Fibroblast of lung (primary cell): ENCODE measurements around the gene STX8. TPM values are rescaled to one million over a fixed set of nuclear protein-coding genes. Genes with fewer than 3 reads are reported as not detected.

Experiments
- DNase-seq, 2 donors: peaks; one replicate each; pipeline versions ENCODE4 v3.0.0 to v3.0.0-alpha.2; 2010; ENCODE audit warnings: low read depth in 2 of 2
- H2AFZ ChIP-seq: 2 replicates; pipeline ENCODE4 v1.5.1; 2012; ENCODE audit warnings: low read length, control low read depth, inconsistent platforms
- H3K27ac ChIP-seq: 2 replicates; pipeline ENCODE4 v1.5.1; 2011; ENCODE audit warnings: low read length, control low read depth; ENCODE audit not compliant: insufficient read depth
- H3K27me3 ChIP-seq: 2 replicates; pipeline ENCODE4 v1.5.1; 2011; ENCODE audit warnings: mild to moderate bottlenecking, low read length; ENCODE audit not compliant: control insufficient read depth, insufficient read depth
- H3K36me3 ChIP-seq: 2 replicates; pipeline ENCODE4 v1.5.1; 2011; ENCODE audit warnings: low read length; ENCODE audit not compliant: control insufficient read depth, insufficient read depth
- H3K4me1 ChIP-seq: 2 replicates; pipeline ENCODE4 v1.5.1; 2011; ENCODE audit warnings: low read length; ENCODE audit not compliant: control insufficient read depth, insufficient read depth; ENCODE audit errors: extremely low read depth
- H3K4me2 ChIP-seq: 2 replicates; pipeline ENCODE4 v1.5.1; 2011; ENCODE audit warnings: low read length, control low read depth; ENCODE audit not compliant: insufficient read depth; ENCODE audit errors: extremely low read depth
- H3K4me3 ChIP-seq, 4 experiments: fragments of 200-600 bp in 1 of 4; sonication (generic) in 1 of 4; replicated peaks in 1 of 4; 2 replicates each; pipeline ENCODE4 v1.5.1; 2011 to 2016; ENCODE audit warnings: low read length in 4 of 4, low read depth in 3 of 4, mild to moderate bottlenecking in 3 of 4, control low read depth in 2 of 4, inconsistent platforms in 1 of 4, mixed read lengths in 1 of 4; ENCODE audit not compliant: insufficient read depth in 1 of 4; ENCODE audit errors: control extremely low read depth in 1 of 4
- H3K79me2 ChIP-seq: 2 replicates; pipeline ENCODE4 v1.5.1; 2012; ENCODE audit warnings: mild to moderate bottlenecking, low read length, inconsistent platforms; ENCODE audit not compliant: control insufficient read depth, insufficient read depth
- H3K9ac ChIP-seq: 2 replicates; pipeline ENCODE4 v1.5.1; 2011; ENCODE audit warnings: mild to moderate bottlenecking, low read length, control low read depth; ENCODE audit not compliant: insufficient read depth
- H3K9me3 ChIP-seq: 2 replicates; pipeline ENCODE4 v1.5.1; 2012; ENCODE audit warnings: low read depth, low read length; ENCODE audit not compliant: control insufficient read depth, insufficient read depth
- H4K20me1 ChIP-seq: 2 replicates; pipeline ENCODE4 v1.5.1; 2011; ENCODE audit warnings: low read length; ENCODE audit not compliant: control insufficient read depth, insufficient read depth; ENCODE audit errors: extremely low read depth
- CTCF ChIP-seq, 2 donors: IDR thresholded peaks in 1 of 2; conservative IDR thresholded peaks in 1 of 2; 1 replicate in 1 of 2; 2 replicates in 1 of 2; pipeline ENCODE4 v1.5.1; 2011 to 2012; ENCODE audit warnings: low read length in 2 of 2, control low read depth in 1 of 2, inconsistent platforms in 1 of 2, low read depth in 1 of 2, mild to moderate bottlenecking in 1 of 2
- EZH2 ChIP-seq: IDR thresholded peaks from 2 replicates; pipeline ENCODE4 v1.5.1; 2012; ENCODE audit warnings: low read length, control low read depth, mild to moderate bottlenecking; ENCODE audit errors: missing control alignments
- polyA plus RNA-seq, 2 donors: library from polyadenylated mRNA; depleted of rRNA in 1 of 2; stranded (reverse) in 1 of 2; unstranded in 1 of 2; fragments of >200 nt; gene quantifications; 2 replicates each; pipeline ENCODE4 v1.2.1, GENCODE V29; 2011 to 2012; ENCODE audit warnings: missing spikeins in 1 of 2
- total RNA-seq: library from RNA; depleted of rRNA; stranded (reverse); fragments of >200 nt; gene quantifications from 2 replicates; pipeline ENCODE4 v1.2.1, GENCODE V29; 2014

The STX8 gene
- total and polyA plus RNA-seq, 2 donors (not counting 1 experiment from before 2014, with no cell fraction given) = 84.7 to 128 TPM

GRCh38 chr17:9205520-9206409 lies 369.9 kb downstream of the STX8 start:
- Histone ChIP-seq H3K36me3 (no peaks in the 10 kb centered on the region), H3K27ac (no peak overlapping the region), H4K20me1 (no peaks in the 10 kb centered on the region), H3K9ac (no peak overlapping the region), H3K4me2 (no peak overlapping the region), H3K4me1 (no peaks in the 10 kb centered on the region), H3K4me3 (no peak overlapping the region), H3K9me3 (no peaks in the 10 kb centered on the region), H2AFZ (no peak overlapping the region), H3K79me2 (no peaks in the 10 kb centered on the region), H3K27me3 (peaks cover 3% of the 10 kb centered on the region)
- peak in 1 of 2 donors; percentile 18 for DNase-seq
- TF ChIP-seq CTCF (conservative IDR thresholded peaks at IDR 0.05 in 1 of 2, IDR thresholded peaks at IDR 0.05 in 1 of 2; ENCODE audit: low read depth in 1 of 2, low read length in 2 of 2) (no peak), EZH2 (no peak)

- Histone ChIP-seq H3K4me1 (no peaks in the 10 kb centered on the region), H3K27me3 (peaks cover 3% of the 10 kb centered on the region), H3K79me2 (no peaks in the 10 kb centered on the region), H3K36me3 (no peaks in the 10 kb centered on the region), H3K4me3 (no peak overlapping the region), H2AFZ (no peak overlapping the region), H3K9me3 (no peaks in the 10 kb centered on the region), H4K20me1 (no peaks in the 10 kb centered on the region), H3K9ac (no peak overlapping the region), H3K27ac (no peak overlapping the region), H3K4me2 (no peak overlapping the region)
- no peak for TF ChIP-seq EZH2
- TF ChIP-seq CTCF (conservative IDR thresholded peaks at IDR 0.05 in 1 of 2, IDR thresholded peaks at IDR 0.05 in 1 of 2; ENCODE audit: low read depth in 1 of 2, low read length in 2 of 2) = no peak
- DNase-seq = no peak
These were observed 370.8 kb downstream of the STX8 start for GRCh38 chr17:9204637-9205329.

- Histone ChIP-seq H3K9ac (no peak overlapping the region), H3K36me3 (no peaks in the 10 kb centered on the region), H3K9me3 (no peaks in the 10 kb centered on the region), H3K4me1 (no peaks in the 10 kb centered on the region), H4K20me1 (no peaks in the 10 kb centered on the region), H3K4me3 (no peak overlapping the region), H3K27me3 (peaks cover 3% of the 10 kb centered on the region), H3K79me2 (no peaks in the 10 kb centered on the region), H2AFZ (no peak overlapping the region), H3K27ac (no peak overlapping the region), H3K4me2 (no peak overlapping the region)
- no peak for DNase-seq
- no peak for TF ChIP-seq EZH2
- TF ChIP-seq CTCF (conservative IDR thresholded peaks at IDR 0.05 in 1 of 2, IDR thresholded peaks at IDR 0.05 in 1 of 2; ENCODE audit: low read depth in 1 of 2, low read length in 2 of 2) = no peak
These were observed 371.7 kb downstream of the STX8 start for GRCh38 chr17:9203771-9204425.
